DND-41 (cell line): ENCODE measurements around the gene ERN2.

ENCODE experiments used
- ATAC-seq: fragments of 200-7000 bp; cut with Tn5 transposase; 3 replicates; pipeline ENCODE4 v1.9.1; 2021; ENCODE audit warnings: low read depth; ENCODE audit not compliant: insufficient read depth
- DNase-seq: peaks from one replicate; pipeline ENCODE4 v3.0.0-alpha.2; 2020
- H2AFZ ChIP-seq: 2 replicates; pipeline ENCODE4 v1.6.0; 2012; ENCODE audit warnings: low read depth, low read length
- H3K27ac ChIP-seq: 2 replicates; pipeline ENCODE4 v1.5.1; 2012; ENCODE audit warnings: low read length, inconsistent platforms
- H3K27me3 ChIP-seq: fragments of 200-600 bp; sonication (generic); 2 replicates; pipeline ENCODE4 v1.6.0; 2012; ENCODE audit warnings: low read length, mild to moderate bottlenecking, inconsistent platforms; ENCODE audit not compliant: insufficient read depth, poor library complexity
- H3K36me3 ChIP-seq: 2 replicates; pipeline ENCODE4 v1.5.1; 2012; ENCODE audit warnings: low read length, inconsistent platforms; ENCODE audit not compliant: insufficient read depth
- H3K4me1 ChIP-seq: 2 replicates; pipeline ENCODE4 v1.5.1; 2012; ENCODE audit warnings: mild to moderate bottlenecking, low read length; ENCODE audit not compliant: insufficient read depth
- H3K4me2 ChIP-seq: 2 replicates; pipeline ENCODE4 v1.6.0; 2012; ENCODE audit warnings: mild to moderate bottlenecking, moderate library complexity, low read length, inconsistent platforms; ENCODE audit not compliant: insufficient read depth
- H3K4me3 ChIP-seq, 2 experiments: fragments of 200-600 bp in 1 of 2; shearing (Covaris generic) in 1 of 2; 2 replicates each; pipeline ENCODE4 v1.5.1; 2012 to 2016; ENCODE audit warnings: inconsistent platforms in 2 of 2, low read length in 2 of 2, mild to moderate bottlenecking in 2 of 2, low read depth in 1 of 2, moderate library complexity in 1 of 2
- H3K79me2 ChIP-seq: 2 replicates; pipeline ENCODE4 v1.6.0; 2012; ENCODE audit warnings: low read length, inconsistent platforms; ENCODE audit not compliant: insufficient read depth
- H3K9ac ChIP-seq: 2 replicates; pipeline ENCODE4 v1.6.0; 2012; ENCODE audit warnings: low read depth, mild to moderate bottlenecking, inconsistent platforms, low read length, moderate library complexity
- H3K9me3 ChIP-seq: 2 replicates; pipeline ENCODE4 v1.5.1; 2012; ENCODE audit warnings: low read length, moderate library complexity, mild to moderate bottlenecking, inconsistent platforms; ENCODE audit not compliant: insufficient read depth, severe bottlenecking
- H4K20me1 ChIP-seq: 2 replicates; pipeline ENCODE4 v1.6.0; 2012; ENCODE audit warnings: low read length; ENCODE audit not compliant: insufficient read depth
- CTCF ChIP-seq: IDR thresholded peaks from 2 replicates; pipeline ENCODE4 v1.5.1; 2012; ENCODE audit warnings: borderline replicate concordance, low read length, moderate library complexity, mild to moderate bottlenecking; ENCODE audit not compliant: poor library complexity, severe bottlenecking; ENCODE audit errors: extremely low read depth
- EZH2 ChIP-seq: IDR thresholded peaks from 3 replicates; pipeline ENCODE4 v1.6.1; 2012; ENCODE audit warnings: borderline replicate concordance, low read depth, mild to moderate bottlenecking, moderate library complexity, low read length, inconsistent platforms; ENCODE audit not compliant: severe bottlenecking

The ERN2 gene

GRCh38 chr16:23711785-23712184, 1.2 kb downstream of the ERN2 start:
- DNase-seq, result no peak
- no peak for ATAC-seq
- Histone ChIP-seq H3K4me2 (no peak overlapping the region), H3K36me3 (no peaks in the 10 kb centered on the region), H3K27me3 (no peaks in the 10 kb centered on the region), H3K9me3 (no peaks in the 10 kb centered on the region), H3K27ac (no peak overlapping the region), H2AFZ (no peak overlapping the region), H4K20me1 (no peaks in the 10 kb centered on the region), H3K4me3 (no peak overlapping the region), H3K79me2 (no peaks in the 10 kb centered on the region), H3K4me1 (no peaks in the 10 kb centered on the region), H3K9ac (no peak overlapping the region)
- TF ChIP-seq EZH2 (no peak), CTCF (no peak)

GRCh38 chr16:23710504-23710903, 2.5 kb downstream of the ERN2 start:
- ATAC-seq (no peak), DNase-seq (no peak)
- TF ChIP-seq EZH2 (no peak), CTCF (no peak)
- Histone ChIP-seq H3K9ac (no peak overlapping the region), H3K4me3 (no peak overlapping the region), H2AFZ (no peak overlapping the region), H3K79me2 (no peaks in the 10 kb centered on the region), H4K20me1 (no peaks in the 10 kb centered on the region), H3K27ac (no peak overlapping the region), H3K9me3 (no peaks in the 10 kb centered on the region), H3K27me3 (no peaks in the 10 kb centered on the region), H3K4me2 (no peak overlapping the region), H3K36me3 (no peaks in the 10 kb centered on the region), H3K4me1 (no peaks in the 10 kb centered on the region)

GRCh38 chr16:23710008-23710407, 3.0 kb downstream of the ERN2 start:
- no peaks in the 10 kb centered on the region for H3K4me1 ChIP-seq
- ATAC-seq, result no peak

More at GRCh38 chr16:23710008-23710407, 3.0 kb downstream of the ERN2 start:
- Histone ChIP-seq H4K20me1 (no peaks in the 10 kb centered on the region), H3K27me3 (no peaks in the 10 kb centered on the region), H2AFZ (no peak overlapping the region), H3K27ac (no peak overlapping the region), H3K36me3 (no peaks in the 10 kb centered on the region), H3K79me2 (no peaks in the 10 kb centered on the region), H3K9ac (no peak overlapping the region), H3K9me3 (no peaks in the 10 kb centered on the region), H3K4me3 (no peak overlapping the region), H3K4me2 (no peak overlapping the region)
- no peak for DNase-seq
- TF ChIP-seq EZH2, result no peak
- no peak for TF ChIP-seq CTCF
